WTC11 (cell line): ENCODE data around the gene EIF3A. TPM values are rescaled to one million over a fixed set of nuclear protein-coding genes. Genes with fewer than 3 reads are reported as not detected.

Experiments used
- ATAC-seq: fragments of 200-7000 bp; cut with Tn5 transposase; 2 replicates; pipeline ENCODE4 v1.10.0; 2021; ENCODE audit warnings: mild to moderate bottlenecking, moderate library complexity
- CTCF ChIA-PET: fragments of 300-600 bp; sonication (Branson Sonifier 250); formaldehyde crosslinking; loops from one replicate; lab custom pipeline; 2021; ENCODE audit warnings: antibody characterized with exemption; lab: Charles Lee
- POLR2A ChIA-PET: fragments of 350-600 bp; sonication (Branson Sonifier 250); formaldehyde crosslinking; loops from one replicate; lab custom pipeline; 2021; ENCODE audit warnings: antibody characterized with exemption; lab: Charles Lee
- DNase-seq: peaks from one replicate; pipeline ENCODE4 v3.0.0; 2021; ENCODE audit warnings: low spot score
- H3K27ac Mint-ChIP-seq: 2 replicates; pipeline ENCODE4 v1.8.0; 2021; ENCODE audit warnings: mixed read lengths
- H3K27me3 Mint-ChIP-seq: 2 replicates; pipeline ENCODE4 v1.8.0; 2021; ENCODE audit warnings: low read depth, mild to moderate bottlenecking, moderate library complexity, mixed read lengths
- H3K36me3 Mint-ChIP-seq: 2 replicates; pipeline ENCODE4 v1.8.0; 2021; ENCODE audit warnings: mixed read lengths
- H3K4me1 Mint-ChIP-seq: 2 replicates; pipeline ENCODE4 v1.8.0; 2022; ENCODE audit warnings: mixed read lengths
- H3K4me3 Mint-ChIP-seq: 2 replicates; pipeline ENCODE4 v1.8.0; 2021; ENCODE audit warnings: mild to moderate bottlenecking, moderate library complexity, mixed read lengths
- H3K9me3 Mint-ChIP-seq: 2 replicates; pipeline ENCODE4 v1.8.0; 2021; ENCODE audit warnings: mixed read lengths
- AFF4 ChIP-seq: sonication (generic); formaldehyde crosslinking; IDR thresholded peaks from 2 replicates; pipeline ENCODE4 v1.8.1; 2023; ENCODE audit warnings: mild to moderate bottlenecking, missing genetic modification reagents, borderline replicate concordance
- ELF4 ChIP-seq: sonication (generic); formaldehyde crosslinking; IDR thresholded peaks from 2 replicates; pipeline ENCODE4 v1.8.1; 2022; ENCODE audit warnings: low read depth, mild to moderate bottlenecking, moderate library complexity, missing genetic modification reagents
- NFATC4 ChIP-seq: fragments of 250-450 bp; sonication (Bioruptor Pico); IDR thresholded peaks from 2 replicates; pipeline ENCODE4 v1.9.0; 2021; ENCODE audit warnings: mild to moderate bottlenecking
- NFE2L1 ChIP-seq: sonication (generic); formaldehyde crosslinking; IDR thresholded peaks from 2 replicates; pipeline ENCODE4 v1.8.1; 2023; ENCODE audit warnings: missing genetic modification reagents
- PRDM15 ChIP-seq: sonication (generic); formaldehyde crosslinking; IDR thresholded peaks from 2 replicates; pipeline ENCODE4 v1.8.0; 2022; ENCODE audit warnings: missing genetic modification reagents
- STAT6 ChIP-seq: sonication (generic); formaldehyde crosslinking; conservative IDR thresholded peaks from 2 replicates; pipeline ENCODE4 v1.8.1; 2023; ENCODE audit warnings: mild to moderate bottlenecking, low read depth, missing genetic modification reagents, moderate library complexity
- ZNF121 ChIP-seq: sonication (generic); formaldehyde crosslinking; IDR thresholded peaks from 2 replicates; pipeline ENCODE4 v1.8.0; 2023; ENCODE audit warnings: missing genetic modification reagents
- ZNF232 ChIP-seq: sonication (generic); formaldehyde crosslinking; IDR thresholded peaks from 2 replicates; pipeline ENCODE4 v1.8.0; 2022; ENCODE audit warnings: mild to moderate bottlenecking, missing genetic modification reagents
- ZNF416 ChIP-seq: fragments of 250-450 bp; sonication (Bioruptor Pico); IDR thresholded peaks from 2 replicates; pipeline ENCODE4 v1.9.0; 2021; ENCODE audit warnings: mild to moderate bottlenecking, inconsistent platforms
- ZNF425 ChIP-seq: fragments of 250-450 bp; sonication (Bioruptor Pico); conservative IDR thresholded peaks from 2 replicates; pipeline ENCODE4 v1.9.0; 2021; ENCODE audit warnings: mild to moderate bottlenecking
- total RNA-seq: library from RNA; stranded (reverse); gene quantifications from 3 replicates; pipeline ENCODE4 v1.2.3, GENCODE V29; 2021
- TF ChIP-seq, protein P1 (sequence below): fragments of 250-450 bp; sonication (Bioruptor Pico); IDR thresholded peaks from 2 replicates; pipeline ENCODE4 v1.9.0; 2021; ENCODE audit warnings: mild to moderate bottlenecking
- TF ChIP-seq, protein P2 (sequence below): sonication (generic); formaldehyde crosslinking; IDR thresholded peaks from 2 replicates; pipeline ENCODE4 v1.8.0; 2022; ENCODE audit warnings: mild to moderate bottlenecking, missing genetic modification reagents

EIF3A gene
- total RNA-seq, 1 experiment from 2014 or later = 213 TPM

GRCh38 chr10:119041326-119041725 is 39.3 kb downstream of the EIF3A start:
- DNase-seq = no peak
- H3K27ac Mint-ChIP-seq = no peak overlapping the region
- H3K9me3 Mint-ChIP-seq = no peaks in the 10 kb centered on the region
- H3K27me3 Mint-ChIP-seq = no peaks in the 10 kb centered on the region
- TF ChIP-seq ELF4 (CRISPR knock-in tag) (no peak), ZNF232 (CRISPR knock-in tag) (no peak), NFATC4 (CRISPR knock-in tag) (no peak), ZNF425 (CRISPR knock-in tag) (no peak), STAT6 (no peak), AFF4 (CRISPR knock-in tag) (no peak), ZNF121 (CRISPR knock-in tag) (no peak), NFE2L1 (CRISPR knock-in tag) (no peak), PRDM15 (CRISPR knock-in tag) (no peak), ZNF416 (CRISPR knock-in tag) (no peak)
- TF ChIP-seq, protein P1, sequence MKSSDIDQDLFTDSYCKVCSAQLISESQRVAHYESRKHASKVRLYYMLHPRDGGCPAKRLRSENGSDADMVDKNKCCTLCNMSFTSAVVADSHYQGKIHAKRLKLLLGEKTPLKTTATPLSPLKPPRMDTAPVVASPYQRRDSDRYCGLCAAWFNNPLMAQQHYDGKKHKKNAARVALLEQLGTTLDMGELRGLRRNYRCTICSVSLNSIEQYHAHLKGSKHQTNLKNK = no peak
- TF ChIP-seq, protein P2, sequence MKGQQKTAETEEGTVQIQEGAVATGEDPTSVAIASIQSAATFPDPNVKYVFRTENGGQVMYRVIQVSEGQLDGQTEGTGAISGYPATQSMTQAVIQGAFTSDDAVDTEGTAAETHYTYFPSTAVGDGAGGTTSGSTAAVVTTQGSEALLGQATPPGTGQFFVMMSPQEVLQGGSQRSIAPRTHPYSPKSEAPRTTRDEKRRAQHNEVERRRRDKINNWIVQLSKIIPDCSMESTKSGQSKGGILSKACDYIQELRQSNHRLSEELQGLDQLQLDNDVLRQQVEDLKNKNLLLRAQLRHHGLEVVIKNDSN (CRISPR knock-in tag) = no peak
- TF ChIP-seq, all 79 proteins: peak for 0
- Mint-ChIP-seq H3K36me3 (peaks cover 91% of the 10 kb centered on the region), H3K4me3 (no peak overlapping the region), H3K4me1 (no peaks in the 10 kb centered on the region)
- ATAC-seq = no peak
- POLR2A ChIA-PET = interaction anchor here (0.7 kb wide), 1 partner anchor 29 kb away, joined by 6 read pairs; no protein-coding TSS in a partner anchor
- CTCF ChIA-PET = no interaction called here
